ENCODE results near the gene BDKRB2.

Gene BDKRB2

GRCh38 chr14:96158735-96159134 lies 45.9 kb upstream of the BDKRB2 start:
- no peaks in the 10 kb centered on the region for H3K9me2 ChIP-seq (ENCODE audit: low read depth, low read length)
- H3K9ac ChIP-seq (ENCODE audit: low read length): no peak overlapping the region
- no peaks in the 10 kb centered on the region for H4K20me1 ChIP-seq (ENCODE audit: insufficient read depth, low read length)
- no peaks in the 10 kb centered on the region for H3F3A ChIP-seq (ENCODE audit: insufficient read depth, low read length)
- H3K79me2 ChIP-seq (ENCODE audit: insufficient read depth, low read length): no peaks in the 10 kb centered on the region
- H3K4me2 ChIP-seq (ENCODE audit: low read length): no peak overlapping the region
- TF ChIP-seq CTCF (IDR thresholded peaks at IDR 0.05; ENCODE audit: low read length) (no peak), EZH2 (IDR thresholded peaks at IDR 0.05; ENCODE audit: borderline replicate concordance, low read length) (no peak)
- no peak overlapping the region for H3K4me3 ChIP-seq (ENCODE audit: low read depth, low read length, poor library complexity, severe bottlenecking)
- no peaks in the 10 kb centered on the region for H3K36me3 ChIP-seq (ENCODE audit: insufficient read depth, low read length)
- H3K27me3 ChIP-seq (ENCODE audit: insufficient read depth, low read length): no peaks in the 10 kb centered on the region; the same call in none of the 2 replicates
- no peaks in the 10 kb centered on the region for H3K4me1 ChIP-seq (ENCODE audit: insufficient read depth, low read length, severe bottlenecking)
- H2AFZ ChIP-seq (ENCODE audit: low read length): no peak overlapping the region
- H3K9me3 ChIP-seq (ENCODE audit: low read length): no peaks in the 10 kb centered on the region
- H3K27ac ChIP-seq (ENCODE audit: low read depth, low read length, poor library complexity, severe bottlenecking): no peak overlapping the region

- Histone ChIP-seq H4K20me1 (ENCODE audit: insufficient read depth, low read length) (no peaks in the 10 kb centered on the region), H3K4me2 (ENCODE audit: low read length) (no peak overlapping the region), H3K27me3 (ENCODE audit: insufficient read depth, low read length) (no peaks in the 10 kb centered on the region; the same call in none of the 2 replicates), H3K9ac (ENCODE audit: low read length) (no peak overlapping the region), H3K36me3 (ENCODE audit: insufficient read depth, low read length) (no peaks in the 10 kb centered on the region), H3K9me2 (ENCODE audit: low read depth, low read length) (no peaks in the 10 kb centered on the region), H3F3A (ENCODE audit: insufficient read depth, low read length) (no peaks in the 10 kb centered on the region), H3K4me1 (ENCODE audit: insufficient read depth, low read length, severe bottlenecking) (no peaks in the 10 kb centered on the region), H3K4me3 (ENCODE audit: low read depth, low read length, poor library complexity, severe bottlenecking) (no peak overlapping the region), H3K79me2 (ENCODE audit: insufficient read depth, low read length) (no peaks in the 10 kb centered on the region), H3K9me3 (ENCODE audit: low read length) (no peaks in the 10 kb centered on the region), H2AFZ (ENCODE audit: low read length) (no peak overlapping the region), H3K27ac (ENCODE audit: low read depth, low read length, poor library complexity, severe bottlenecking) (no peak overlapping the region)
- TF ChIP-seq CTCF (IDR thresholded peaks at IDR 0.05; ENCODE audit: low read length): no peak
- TF ChIP-seq EZH2 (IDR thresholded peaks at IDR 0.05; ENCODE audit: borderline replicate concordance, low read length): no peak
Measured at GRCh38 chr14:96160076-96160912, 44.3 kb upstream of the BDKRB2 start.

GRCh38 chr14:96160913-96161310 lies 43.7 kb upstream of the BDKRB2 start:
- Histone ChIP-seq H3K27ac (ENCODE audit: low read depth, low read length, poor library complexity, severe bottlenecking) (no peak overlapping the region), H2AFZ (ENCODE audit: low read length) (no peak overlapping the region), H4K20me1 (ENCODE audit: insufficient read depth, low read length) (no peaks in the 10 kb centered on the region), H3K9me2 (ENCODE audit: low read depth, low read length) (no peaks in the 10 kb centered on the region), H3K9me3 (ENCODE audit: low read length) (no peaks in the 10 kb centered on the region), H3K79me2 (ENCODE audit: insufficient read depth, low read length) (no peaks in the 10 kb centered on the region), H3K27me3 (ENCODE audit: insufficient read depth, low read length) (no peaks in the 10 kb centered on the region; the same call in none of the 2 replicates), H3K4me3 (ENCODE audit: low read depth, low read length, poor library complexity, severe bottlenecking) (no peak overlapping the region), H3K4me1 (ENCODE audit: insufficient read depth, low read length, severe bottlenecking) (no peaks in the 10 kb centered on the region), H3K36me3 (ENCODE audit: insufficient read depth, low read length) (no peaks in the 10 kb centered on the region), H3K9ac (ENCODE audit: low read length) (no peak overlapping the region), H3F3A (ENCODE audit: insufficient read depth, low read length) (no peaks in the 10 kb centered on the region), H3K4me2 (ENCODE audit: low read length) (no peak overlapping the region)
- TF ChIP-seq EZH2 (IDR thresholded peaks at IDR 0.05; ENCODE audit: borderline replicate concordance, low read length): no peak
- no peak for TF ChIP-seq CTCF (IDR thresholded peaks at IDR 0.05; ENCODE audit: low read length)

All from OCI-LY1 (cell line).